ENCODE data around the gene CAMK4. TPM values are rescaled to one million over a fixed set of nuclear protein-coding genes. Genes with fewer than 3 reads are reported as not detected.
A peak's percentile ranks its signal among the peaks of the same experiment; 100 is the strongest.
"Not testable (repeated sequence)": the region's sequence is repeated elsewhere in the genome, so short reads cannot be mapped to it uniquely, and the experiment has no call there.

Gene CAMK4
- total and polyA plus RNA-seq, 2 donors (not counting 1 experiment from before 2014, with no cell fraction given) = 0.83 to 5.9 TPM

- Histone ChIP-seq H3K27ac (ENCODE audit: insufficient read depth, low read length) (no peak overlapping the region), H2AFZ (ENCODE audit: low read length) (no peak overlapping the region), H3K9me3 (ENCODE audit: control insufficient read depth, insufficient read depth, low read depth, low read length) (no peaks in the 10 kb centered on the region), H3K79me2 (ENCODE audit: control insufficient read depth, insufficient read depth, low read length) (no peaks in the 10 kb centered on the region), H3K4me2 (ENCODE audit: extremely low read depth, insufficient read depth, low read length) (no peak overlapping the region), H3K36me3 (ENCODE audit: control insufficient read depth, insufficient read depth, low read length) (no peaks in the 10 kb centered on the region), H4K20me1 (ENCODE audit: control insufficient read depth, extremely low read depth, insufficient read depth, low read length) (no peaks in the 10 kb centered on the region), H3K27me3 (ENCODE audit: control insufficient read depth, insufficient read depth, low read length) (no peaks in the 10 kb centered on the region), H3K9ac (ENCODE audit: insufficient read depth, low read length) (no peak overlapping the region), H3K4me3 (replicated peaks in 1 of 4; ENCODE audit: control extremely low read depth in 1 of 4, insufficient read depth in 1 of 4, low read depth in 3 of 4, low read length in 4 of 4) (no peak overlapping the region), H3K4me1 (ENCODE audit: control insufficient read depth, extremely low read depth, insufficient read depth, low read length) (no peaks in the 10 kb centered on the region)
- peak in 1 of 2 donors; percentile 38 for DNase-seq (ENCODE audit: low read depth in 2 of 2)
- TF ChIP-seq EZH2 (IDR thresholded peaks at IDR 0.05; ENCODE audit: low read length, missing control alignments) (no peak), CTCF (conservative IDR thresholded peaks at IDR 0.05 in 1 of 2, IDR thresholded peaks at IDR 0.05 in 1 of 2; ENCODE audit: low read depth in 1 of 2, low read length in 2 of 2) (no peak)
These were observed 124.6 kb downstream of the CAMK4 start for GRCh38 chr5:111348661-111349329.

- Histone ChIP-seq H3K9me3 (ENCODE audit: control insufficient read depth, insufficient read depth, low read depth, low read length) (no peaks in the 10 kb centered on the region), H3K4me3 (replicated peaks in 1 of 4; ENCODE audit: control extremely low read depth in 1 of 4, insufficient read depth in 1 of 4, low read depth in 3 of 4, low read length in 4 of 4) (no peak overlapping the region), H3K4me1 (ENCODE audit: control insufficient read depth, extremely low read depth, insufficient read depth, low read length) (no peaks in the 10 kb centered on the region), H3K9ac (ENCODE audit: insufficient read depth, low read length) (no peak overlapping the region), H3K27ac (ENCODE audit: insufficient read depth, low read length) (no peak overlapping the region), H4K20me1 (ENCODE audit: control insufficient read depth, extremely low read depth, insufficient read depth, low read length) (no peaks in the 10 kb centered on the region), H3K4me2 (ENCODE audit: extremely low read depth, insufficient read depth, low read length) (no peak overlapping the region), H3K79me2 (ENCODE audit: control insufficient read depth, insufficient read depth, low read length) (no peaks in the 10 kb centered on the region), H3K36me3 (ENCODE audit: control insufficient read depth, insufficient read depth, low read length) (no peaks in the 10 kb centered on the region), H2AFZ (ENCODE audit: low read length) (no peak overlapping the region), H3K27me3 (ENCODE audit: control insufficient read depth, insufficient read depth, low read length) (no peaks in the 10 kb centered on the region)
- DNase-seq (ENCODE audit: low read depth in 2 of 2) = no peak
- TF ChIP-seq EZH2 (IDR thresholded peaks at IDR 0.05; ENCODE audit: low read length, missing control alignments) (no peak), CTCF (conservative IDR thresholded peaks at IDR 0.05 in 1 of 2, IDR thresholded peaks at IDR 0.05 in 1 of 2; ENCODE audit: low read depth in 1 of 2, low read length in 2 of 2) (no peak)
These were observed 125.2 kb downstream of the CAMK4 start for GRCh38 chr5:111349429-111349828.

DNA sequence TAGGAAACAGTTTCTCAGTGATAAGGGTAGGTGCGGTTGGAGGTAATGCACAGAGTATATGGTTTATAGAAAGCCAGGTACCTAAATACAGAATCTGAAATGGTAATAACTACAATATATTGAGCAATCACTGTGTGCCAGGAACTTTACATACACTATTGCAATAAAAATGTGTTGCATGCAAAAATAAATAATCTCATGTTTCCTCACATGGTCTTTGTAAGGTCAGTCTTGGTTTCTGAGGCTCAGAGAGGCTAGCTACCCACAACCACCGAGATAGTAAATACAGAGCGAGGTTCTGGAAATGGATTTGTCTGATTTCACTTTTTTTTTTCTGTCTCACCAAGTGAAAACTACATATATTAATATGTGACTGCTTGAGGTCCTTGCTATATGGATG, 128.9 kb downstream of the CAMK4 start:
- Histone ChIP-seq H3K4me2 (ENCODE audit: extremely low read depth, insufficient read depth, low read length) (no peak overlapping the region), H3K36me3 (ENCODE audit: control insufficient read depth, insufficient read depth, low read length) (no peaks in the 10 kb centered on the region), H3K4me1 (ENCODE audit: control insufficient read depth, extremely low read depth, insufficient read depth, low read length) (no peaks in the 10 kb centered on the region), H3K27me3 (ENCODE audit: control insufficient read depth, insufficient read depth, low read length) (no peaks in the 10 kb centered on the region), H3K9me3 (ENCODE audit: control insufficient read depth, insufficient read depth, low read depth, low read length) (no peaks in the 10 kb centered on the region), H3K79me2 (ENCODE audit: control insufficient read depth, insufficient read depth, low read length) (no peaks in the 10 kb centered on the region), H2AFZ (ENCODE audit: low read length) (no peak overlapping the region), H4K20me1 (ENCODE audit: control insufficient read depth, extremely low read depth, insufficient read depth, low read length) (no peaks in the 10 kb centered on the region), H3K27ac (ENCODE audit: insufficient read depth, low read length) (no peak overlapping the region), H3K4me3 (replicated peaks in 1 of 4; ENCODE audit: control extremely low read depth in 1 of 4, insufficient read depth in 1 of 4, low read depth in 3 of 4, low read length in 4 of 4) (no peak overlapping the region), H3K9ac (ENCODE audit: insufficient read depth, low read length) (no peak overlapping the region)
- TF ChIP-seq EZH2 (IDR thresholded peaks at IDR 0.05; ENCODE audit: low read length, missing control alignments) (no peak), CTCF (conservative IDR thresholded peaks at IDR 0.05 in 1 of 2, IDR thresholded peaks at IDR 0.05 in 1 of 2; ENCODE audit: low read depth in 1 of 2, low read length in 2 of 2) (no peak)
- peak in 1 of 2 donors; percentile 60 for DNase-seq (ENCODE audit: low read depth in 2 of 2)

GRCh38 chr5:111358726-111359125, 134.5 kb downstream of the CAMK4 start:
- H3K9me3 ChIP-seq (ENCODE audit: control insufficient read depth, insufficient read depth, low read depth, low read length); H3K4me3 ChIP-seq (replicated peaks in 1 of 4; ENCODE audit: control extremely low read depth in 1 of 4, insufficient read depth in 1 of 4, low read depth in 3 of 4, low read length in 4 of 4); H3K9ac ChIP-seq (ENCODE audit: insufficient read depth, low read length); H3K79me2 ChIP-seq (ENCODE audit: control insufficient read depth, insufficient read depth, low read length); H3K4me2 ChIP-seq (ENCODE audit: extremely low read depth, insufficient read depth, low read length); H3K36me3 ChIP-seq (ENCODE audit: control insufficient read depth, insufficient read depth, low read length); H4K20me1 ChIP-seq (ENCODE audit: control insufficient read depth, extremely low read depth, insufficient read depth, low read length); H3K4me1 ChIP-seq (ENCODE audit: control insufficient read depth, extremely low read depth, insufficient read depth, low read length); H2AFZ ChIP-seq (ENCODE audit: low read length); H3K27me3 ChIP-seq (ENCODE audit: control insufficient read depth, insufficient read depth, low read length); DNase-seq (ENCODE audit: low read depth in 2 of 2); H3K27ac ChIP-seq (ENCODE audit: insufficient read depth, low read length): not testable (repeated sequence)

Data from fibroblast of lung (primary cell).